Panc1 (cell line): ENCODE data around the gene TES. TPM values are rescaled to one million over a fixed set of nuclear protein-coding genes. Genes with fewer than 3 reads are reported as not detected.

Experiments
- ATAC-seq: fragments of 200-7000 bp; cut with Tn5 transposase; 2 replicates; pipeline ENCODE4 v1.9.1; 2020; ENCODE audit warnings: mild to moderate bottlenecking, moderate library complexity
- BruUV-seq: library from RNA; stranded (reverse); fragments of 400-500 nt; replicated peaks from 2 replicates; lab custom pipeline; 2021; lab: Mats Ljungman, UMichigan
- CTCF ChIA-PET: fragments of 300-600 bp; sonication (Branson Sonifier 250); formaldehyde crosslinking; loops from one replicate; lab custom pipeline; 2022; ENCODE audit warnings: antibody characterized with exemption; lab: Charles Lee
- POLR2A ChIA-PET: fragments of 300-600 bp; sonication (Branson Sonifier 250); formaldehyde crosslinking; loops from one replicate; lab custom pipeline; 2022; ENCODE audit warnings: antibody characterized with exemption; lab: Charles Lee
- DNase-seq: peaks from one replicate; pipeline ENCODE4 v3.0.0-alpha.2; 2010; ENCODE audit warnings: low read depth, low spot score
- H3K27ac ChIP-seq: 2 replicates; pipeline ENCODE4 v1.5.1; 2011; ENCODE audit warnings: mild to moderate bottlenecking, low read length, inconsistent platforms
- H3K27me3 ChIP-seq: fragments of 200-500 bp; sonication (Bioruptor generic); 2 replicates; pipeline ENCODE4 v1.6.0; 2014; ENCODE audit warnings: low read length, inconsistent platforms; ENCODE audit not compliant: control insufficient read depth, insufficient read depth
- H3K36me3 ChIP-seq: fragments of 200-500 bp; sonication (Bioruptor generic); 2 replicates; pipeline ENCODE4 v1.5.1; 2014; ENCODE audit warnings: inconsistent platforms, mild to moderate bottlenecking, low read length, moderate library complexity; ENCODE audit not compliant: control insufficient read depth, insufficient read depth
- H3K4me1 ChIP-seq: 2 replicates; pipeline ENCODE4 v1.5.1; 2011; ENCODE audit warnings: inconsistent platforms, mild to moderate bottlenecking, low read length, moderate library complexity; ENCODE audit not compliant: control insufficient read depth, insufficient read depth
- H3K4me3 ChIP-seq, 2 experiments: 2 replicates each; pipeline ENCODE4 v1.5.1; 2011 to 2012; ENCODE audit warnings: low read depth in 2 of 2, low read length in 2 of 2, mild to moderate bottlenecking in 2 of 2, inconsistent platforms in 1 of 2, moderate library complexity in 1 of 2
- H3K9me3 ChIP-seq: fragments of 200-500 bp; sonication (Bioruptor generic); 2 replicates; pipeline ENCODE4 v1.5.1; 2014; ENCODE audit warnings: low read depth, mild to moderate bottlenecking, inconsistent platforms, low read length, moderate library complexity; ENCODE audit not compliant: control insufficient read depth, insufficient read depth
- POLR2AphosphoS5 ChIP-seq: IDR thresholded peaks from 2 replicates; pipeline ENCODE4 v1.6.1; 2012; ENCODE audit warnings: mild to moderate bottlenecking, low read depth, low read length, moderate library complexity
- SIN3A ChIP-seq: IDR thresholded peaks from 2 replicates; pipeline ENCODE4 v1.6.1; 2012; ENCODE audit warnings: low read depth, mild to moderate bottlenecking, low read length, moderate library complexity, borderline replicate concordance; ENCODE audit not compliant: insufficient read depth
- TCF7L2 ChIP-seq: IDR thresholded peaks from 2 replicates; pipeline ENCODE4 v1.6.1; 2011; ENCODE audit warnings: mild to moderate bottlenecking, low read depth, low read length, inconsistent platforms
- in situ Hi-C: cut with HindIII; loops from 2 replicates; pipeline ENCODE4 v1.10.0; 2016; ENCODE audit warnings: low sequenced_read_pairs, low pct_unique_long_range_greater_than_20kb
- intact Hi-C: fragments of 100-400 bp; cut with micrococcal nuclease; formaldehyde crosslinking; loops from one replicate; pipeline ENCODE4 v1.10.0; 2022; ENCODE audit not compliant: unreplicated experiment
- total RNA-seq: library from RNA; stranded (reverse); gene quantifications from one replicate; pipeline ENCODE4 v1.2.1, GENCODE V29; 2021; ENCODE audit not compliant: unreplicated experiment
- TF ChIP-seq, protein P1 (sequence below), 2 experiments: IDR thresholded peaks; 2 replicates each; pipeline ENCODE4 v1.6.1; 2011 to 2012; ENCODE audit warnings: low read depth in 2 of 2, control low read depth in 1 of 2, low read length in 1 of 2, mild to moderate bottlenecking in 1 of 2, moderate library complexity in 1 of 2; ENCODE audit not compliant: insufficient read depth in 1 of 2
- TF ChIP-seq, protein P2 (sequence below): fragments of 450-650 bp; IDR thresholded peaks from 2 replicates; pipeline ENCODE4 v1.5.1; 2017; ENCODE audit warnings: mild to moderate bottlenecking

TES gene
- total RNA-seq, 1 experiment from 2014 or later, result 99.4 TPM

DNA sequence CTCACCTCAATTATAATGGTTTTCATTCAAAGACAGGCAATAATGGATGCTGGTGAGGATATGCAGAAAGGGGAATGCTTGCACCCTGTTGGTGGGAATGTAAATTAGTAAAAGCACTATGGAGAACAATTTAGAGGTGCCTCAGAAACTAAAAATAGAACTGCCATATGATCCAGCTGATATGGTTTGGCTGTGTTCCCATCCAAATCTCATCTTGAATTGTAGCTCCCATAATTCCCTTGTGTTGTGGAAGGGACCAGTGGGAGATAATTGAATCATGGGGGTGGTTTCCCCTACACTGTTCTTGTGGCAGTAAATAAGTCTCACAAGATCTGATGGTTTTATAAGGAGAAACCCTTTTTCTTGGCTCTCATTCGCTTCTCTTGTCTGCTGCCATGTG is 87.7 kb downstream of the TES start:
- ATAC-seq (no peak), DNase-seq (no peak)
- Histone ChIP-seq H3K27me3 (no peaks in the 10 kb centered on the region), H3K4me1 (no peaks in the 10 kb centered on the region), H3K27ac (no peak overlapping the region), H3K36me3 (no peaks in the 10 kb centered on the region), H3K4me3 (no peak overlapping the region), H3K9me3 (no peaks in the 10 kb centered on the region)
- intact Hi-C loops, result no loop called here
- TF ChIP-seq, protein P1, sequence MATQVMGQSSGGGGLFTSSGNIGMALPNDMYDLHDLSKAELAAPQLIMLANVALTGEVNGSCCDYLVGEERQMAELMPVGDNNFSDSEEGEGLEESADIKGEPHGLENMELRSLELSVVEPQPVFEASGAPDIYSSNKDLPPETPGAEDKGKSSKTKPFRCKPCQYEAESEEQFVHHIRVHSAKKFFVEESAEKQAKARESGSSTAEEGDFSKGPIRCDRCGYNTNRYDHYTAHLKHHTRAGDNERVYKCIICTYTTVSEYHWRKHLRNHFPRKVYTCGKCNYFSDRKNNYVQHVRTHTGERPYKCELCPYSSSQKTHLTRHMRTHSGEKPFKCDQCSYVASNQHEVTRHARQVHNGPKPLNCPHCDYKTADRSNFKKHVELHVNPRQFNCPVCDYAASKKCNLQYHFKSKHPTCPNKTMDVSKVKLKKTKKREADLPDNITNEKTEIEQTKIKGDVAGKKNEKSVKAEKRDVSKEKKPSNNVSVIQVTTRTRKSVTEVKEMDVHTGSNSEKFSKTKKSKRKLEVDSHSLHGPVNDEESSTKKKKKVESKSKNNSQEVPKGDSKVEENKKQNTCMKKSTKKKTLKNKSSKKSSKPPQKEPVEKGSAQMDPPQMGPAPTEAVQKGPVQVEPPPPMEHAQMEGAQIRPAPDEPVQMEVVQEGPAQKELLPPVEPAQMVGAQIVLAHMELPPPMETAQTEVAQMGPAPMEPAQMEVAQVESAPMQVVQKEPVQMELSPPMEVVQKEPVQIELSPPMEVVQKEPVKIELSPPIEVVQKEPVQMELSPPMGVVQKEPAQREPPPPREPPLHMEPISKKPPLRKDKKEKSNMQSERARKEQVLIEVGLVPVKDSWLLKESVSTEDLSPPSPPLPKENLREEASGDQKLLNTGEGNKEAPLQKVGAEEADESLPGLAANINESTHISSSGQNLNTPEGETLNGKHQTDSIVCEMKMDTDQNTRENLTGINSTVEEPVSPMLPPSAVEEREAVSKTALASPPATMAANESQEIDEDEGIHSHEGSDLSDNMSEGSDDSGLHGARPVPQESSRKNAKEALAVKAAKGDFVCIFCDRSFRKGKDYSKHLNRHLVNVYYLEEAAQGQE (IDR thresholded peaks at IDR 0.05; ENCODE audit: insufficient read depth in 1 of 2, low read depth in 2 of 2, low read length in 1 of 2), result no peak
- TF ChIP-seq, protein P2, sequence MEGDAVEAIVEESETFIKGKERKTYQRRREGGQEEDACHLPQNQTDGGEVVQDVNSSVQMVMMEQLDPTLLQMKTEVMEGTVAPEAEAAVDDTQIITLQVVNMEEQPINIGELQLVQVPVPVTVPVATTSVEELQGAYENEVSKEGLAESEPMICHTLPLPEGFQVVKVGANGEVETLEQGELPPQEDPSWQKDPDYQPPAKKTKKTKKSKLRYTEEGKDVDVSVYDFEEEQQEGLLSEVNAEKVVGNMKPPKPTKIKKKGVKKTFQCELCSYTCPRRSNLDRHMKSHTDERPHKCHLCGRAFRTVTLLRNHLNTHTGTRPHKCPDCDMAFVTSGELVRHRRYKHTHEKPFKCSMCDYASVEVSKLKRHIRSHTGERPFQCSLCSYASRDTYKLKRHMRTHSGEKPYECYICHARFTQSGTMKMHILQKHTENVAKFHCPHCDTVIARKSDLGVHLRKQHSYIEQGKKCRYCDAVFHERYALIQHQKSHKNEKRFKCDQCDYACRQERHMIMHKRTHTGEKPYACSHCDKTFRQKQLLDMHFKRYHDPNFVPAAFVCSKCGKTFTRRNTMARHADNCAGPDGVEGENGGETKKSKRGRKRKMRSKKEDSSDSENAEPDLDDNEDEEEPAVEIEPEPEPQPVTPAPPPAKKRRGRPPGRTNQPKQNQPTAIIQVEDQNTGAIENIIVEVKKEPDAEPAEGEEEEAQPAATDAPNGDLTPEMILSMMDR, result no peak
- TF ChIP-seq TCF7L2 (no peak), SIN3A (no peak), POLR2AphosphoS5 (no peak)
- POLR2A ChIA-PET, result no interaction called here
- no TSS peak for BruUV-seq
- in situ Hi-C loops, result no loop called here
- CTCF ChIA-PET, result no interaction called here

DNA sequence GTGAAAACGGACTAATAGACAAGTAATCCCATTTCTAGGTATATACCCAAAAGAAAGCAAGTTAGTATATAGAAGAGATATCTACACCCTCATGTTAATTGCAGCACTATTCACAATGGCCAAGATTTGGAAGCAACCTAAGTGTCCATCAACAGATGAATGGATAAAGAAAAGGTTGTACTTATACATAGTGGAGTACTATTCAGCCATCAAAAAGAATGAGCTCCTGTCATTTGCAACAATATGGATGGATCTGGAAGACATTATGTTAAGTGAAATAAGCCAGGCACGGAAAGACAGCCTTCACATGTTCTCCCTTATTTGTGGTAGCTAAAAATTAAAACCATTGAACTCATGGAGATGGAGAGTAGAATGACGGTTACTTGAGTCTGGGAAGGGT is 88.2 kb downstream of the TES start:
- no TSS peak for BruUV-seq
- intact Hi-C loops (no loop called here), in situ Hi-C loops (no loop called here)
- DNase-seq, result no peak
- H3K9me3 ChIP-seq, result no peaks in the 10 kb centered on the region
- ChIA-PET POLR2A (no interaction called here), CTCF (no interaction called here)
- no peak overlapping the region for H3K4me3 ChIP-seq
- H3K27ac ChIP-seq, result no peak overlapping the region
- H3K36me3 ChIP-seq, result no peaks in the 10 kb centered on the region
- TF ChIP-seq SIN3A, result no peak
- no peak for TF ChIP-seq TCF7L2
- TF ChIP-seq POLR2AphosphoS5, result no peak
- TF ChIP-seq, protein P2, result no peak
- TF ChIP-seq, protein P1 (IDR thresholded peaks at IDR 0.05; ENCODE audit: insufficient read depth in 1 of 2, low read depth in 2 of 2, low read length in 1 of 2), result no peak
- H3K4me1 ChIP-seq, result no peaks in the 10 kb centered on the region
- no peak for ATAC-seq
- H3K27me3 ChIP-seq, result no peaks in the 10 kb centered on the region
